Measurements from ENCODE around the gene ARHGAP36. TPM values are rescaled to one million over a fixed set of nuclear protein-coding genes. Genes with fewer than 3 reads are reported as not detected.

ARHGAP36 gene, protein sequence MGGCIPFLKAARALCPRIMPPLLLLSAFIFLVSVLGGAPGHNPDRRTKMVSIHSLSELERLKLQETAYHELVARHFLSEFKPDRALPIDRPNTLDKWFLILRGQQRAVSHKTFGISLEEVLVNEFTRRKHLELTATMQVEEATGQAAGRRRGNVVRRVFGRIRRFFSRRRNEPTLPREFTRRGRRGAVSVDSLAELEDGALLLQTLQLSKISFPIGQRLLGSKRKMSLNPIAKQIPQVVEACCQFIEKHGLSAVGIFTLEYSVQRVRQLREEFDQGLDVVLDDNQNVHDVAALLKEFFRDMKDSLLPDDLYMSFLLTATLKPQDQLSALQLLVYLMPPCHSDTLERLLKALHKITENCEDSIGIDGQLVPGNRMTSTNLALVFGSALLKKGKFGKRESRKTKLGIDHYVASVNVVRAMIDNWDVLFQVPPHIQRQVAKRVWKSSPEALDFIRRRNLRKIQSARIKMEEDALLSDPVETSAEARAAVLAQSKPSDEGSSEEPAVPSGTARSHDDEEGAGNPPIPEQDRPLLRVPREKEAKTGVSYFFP
- not detected for total RNA-seq

DNA sequence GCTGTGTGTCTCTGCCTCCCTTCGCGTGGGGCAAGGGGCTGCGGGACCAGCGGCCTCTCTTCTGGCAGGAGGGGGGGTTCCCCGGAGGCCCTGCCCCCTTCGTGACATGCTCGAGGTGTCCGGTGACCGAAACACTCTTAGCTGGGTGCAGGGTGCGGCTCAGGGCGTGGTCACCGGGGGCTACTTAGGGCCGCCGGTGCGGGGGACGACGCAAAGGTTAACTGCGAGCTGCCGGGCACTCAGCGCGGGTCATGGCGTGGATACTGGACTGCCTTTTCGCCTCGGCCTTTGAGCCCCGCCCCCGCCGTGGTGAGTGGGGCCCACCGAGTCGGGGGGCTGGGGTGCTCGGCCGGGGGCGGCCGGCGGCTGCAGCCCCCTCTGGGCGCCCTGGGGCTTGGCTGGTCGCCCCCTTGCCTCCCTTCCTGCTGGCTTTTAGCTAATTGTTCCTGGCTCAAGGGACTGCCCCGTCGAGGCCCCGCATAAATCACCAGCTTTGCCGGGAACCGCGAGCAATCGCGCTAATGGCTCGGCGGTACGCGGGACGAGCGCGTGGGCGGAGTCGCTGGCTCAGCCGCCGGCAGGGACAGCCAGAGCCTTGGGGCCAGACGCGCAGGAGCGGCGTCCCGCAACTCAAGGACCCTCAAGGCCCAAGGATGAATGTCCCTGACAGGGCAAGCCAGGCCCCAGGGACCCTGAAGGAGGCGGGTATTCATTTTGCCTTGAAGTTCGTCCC lies at the start of gene ARHGAP36:
ARHGAP36 (plus strand) TSS at position 211 of the 733 bp plus-strand sequence. CDS start 23,320 bp downstream, outside the sequence.
- CTCF ChIA-PET: no interaction called here
- intact Hi-C loops (cut with micrococcal nuclease): no loop called here
- Mint-ChIP-seq H3K4me1 (ENCODE audit: low read depth) (no peaks in the 10 kb centered on the region), H3K36me3 (ENCODE audit: low read depth) (no peaks in the 10 kb centered on the region), H3K27ac (no peak within 1 kb of the TSS), H3K27me3 (peaks cover 11% of the 10 kb centered on the region), H3K4me3 (no peak within 1 kb of the TSS), H3K9me3 (no peaks in the 10 kb centered on the region)
- ATAC-seq (no peak), DNase-seq (no peak)
- TF ChIP-seq, protein P1, sequence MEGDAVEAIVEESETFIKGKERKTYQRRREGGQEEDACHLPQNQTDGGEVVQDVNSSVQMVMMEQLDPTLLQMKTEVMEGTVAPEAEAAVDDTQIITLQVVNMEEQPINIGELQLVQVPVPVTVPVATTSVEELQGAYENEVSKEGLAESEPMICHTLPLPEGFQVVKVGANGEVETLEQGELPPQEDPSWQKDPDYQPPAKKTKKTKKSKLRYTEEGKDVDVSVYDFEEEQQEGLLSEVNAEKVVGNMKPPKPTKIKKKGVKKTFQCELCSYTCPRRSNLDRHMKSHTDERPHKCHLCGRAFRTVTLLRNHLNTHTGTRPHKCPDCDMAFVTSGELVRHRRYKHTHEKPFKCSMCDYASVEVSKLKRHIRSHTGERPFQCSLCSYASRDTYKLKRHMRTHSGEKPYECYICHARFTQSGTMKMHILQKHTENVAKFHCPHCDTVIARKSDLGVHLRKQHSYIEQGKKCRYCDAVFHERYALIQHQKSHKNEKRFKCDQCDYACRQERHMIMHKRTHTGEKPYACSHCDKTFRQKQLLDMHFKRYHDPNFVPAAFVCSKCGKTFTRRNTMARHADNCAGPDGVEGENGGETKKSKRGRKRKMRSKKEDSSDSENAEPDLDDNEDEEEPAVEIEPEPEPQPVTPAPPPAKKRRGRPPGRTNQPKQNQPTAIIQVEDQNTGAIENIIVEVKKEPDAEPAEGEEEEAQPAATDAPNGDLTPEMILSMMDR (IDR thresholded peaks at IDR 0.05): no peak
- POLR2A ChIA-PET: no interaction called here

- Mint-ChIP-seq H3K4me1 (ENCODE audit: low read depth) (no peaks in the 10 kb centered on the region), H3K4me3 (no peak overlapping the region), H3K36me3 (ENCODE audit: low read depth) (no peaks in the 10 kb centered on the region), H3K9me3 (no peaks in the 10 kb centered on the region), H3K27me3 (no peaks in the 10 kb centered on the region), H3K27ac (no peak overlapping the region)
- ATAC-seq (no peak), DNase-seq (no peak)
- intact Hi-C loops (cut with micrococcal nuclease): no loop called here
- TF ChIP-seq, protein P1 (IDR thresholded peaks at IDR 0.05): no peak
- ChIA-PET POLR2A (no interaction called here), CTCF (no interaction called here)
Measured at GRCh38 chrX:131010186-131010585, 48.0 kb upstream of the ARHGAP36 start.

DNA sequence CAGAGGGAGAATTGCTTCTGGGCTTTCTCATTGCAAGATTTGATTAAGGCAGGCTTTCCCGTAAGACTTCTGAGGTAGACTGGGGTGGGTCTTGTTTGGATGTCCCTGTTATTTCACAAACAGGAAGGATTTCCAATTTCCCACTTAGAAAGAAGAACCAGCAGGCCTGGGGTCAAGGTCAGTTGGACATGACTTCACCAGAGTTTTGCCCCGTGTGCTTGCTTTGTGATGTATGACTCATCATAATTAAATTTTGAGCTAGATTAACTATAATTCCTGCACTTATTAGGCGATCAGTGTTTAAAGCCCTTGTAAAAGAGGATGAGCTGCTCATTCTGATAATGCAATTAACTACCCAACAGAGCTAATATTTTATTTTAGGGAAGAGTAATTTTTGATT lies 32.8 kb upstream of the ARHGAP36 start:
- CTCF ChIA-PET: no interaction called here
- H3K27ac Mint-ChIP-seq: no peak overlapping the region
- no peak for ATAC-seq

GRCh38 chrX:131032354-131033230 lies 25.6 kb upstream of the ARHGAP36 start:
- Mint-ChIP-seq H3K27me3 (peaks cover 3% of the 10 kb centered on the region), H3K9me3 (no peaks in the 10 kb centered on the region), H3K4me1 (ENCODE audit: low read depth) (no peaks in the 10 kb centered on the region), H3K36me3 (ENCODE audit: low read depth) (no peaks in the 10 kb centered on the region), H3K4me3 (no peak overlapping the region), H3K27ac (no peak overlapping the region)
- ATAC-seq (no peak), DNase-seq (no peak)
- CTCF ChIA-PET: no interaction called here
- intact Hi-C loops (cut with micrococcal nuclease): no loop called here
- POLR2A ChIA-PET: no interaction called here
- TF ChIP-seq, protein P1 (IDR thresholded peaks at IDR 0.05): no peak

More for the DNA sequence above, 32.8 kb upstream of the ARHGAP36 start:
- intact Hi-C loops (cut with micrococcal nuclease): no loop called here
- peaks cover 13% of the 10 kb centered on the region for H3K27me3 Mint-ChIP-seq
- TF ChIP-seq, protein P1 (IDR thresholded peaks at IDR 0.05): no peak
- H3K9me3 Mint-ChIP-seq: no peaks in the 10 kb centered on the region
- POLR2A ChIA-PET: no interaction called here
- H3K36me3 Mint-ChIP-seq (ENCODE audit: low read depth): no peaks in the 10 kb centered on the region
- no peak for DNase-seq
- no peaks in the 10 kb centered on the region for H3K4me1 Mint-ChIP-seq (ENCODE audit: low read depth)
- H3K4me3 Mint-ChIP-seq: no peak overlapping the region

All from activated CD8-positive, alpha-beta T cell treated with anti-CD3 and anti-CD28 coated beads for 36 hours (primary cell).